ENCODE results near the gene TUB. TPM values are rescaled to one million over a fixed set of nuclear protein-coding genes. Genes with fewer than 3 reads are reported as not detected.

TUB gene
- total and polyA plus RNA-seq, 10 donors, result 0.17 to 3.2 (median 1.8) TPM

- 80 to 88% (median 85%) methylated on average over 4 of the region's 4 CpGs for WGBS, 5 donors
- peaks cover 0 to 1% (median 0%) of the 10 kb centered on the region in 6 donors for H3K4me1 ChIP-seq
- H3K4me3 ChIP-seq, result no peak overlapping the region
- H3K36me3 ChIP-seq, result no peaks in the 10 kb centered on the region
- peaks cover 0 to 54% (median 4%) of the 10 kb centered on the region in 7 donors for H3K27me3 ChIP-seq (replicated peaks in 1 of 7)
- H3K27ac ChIP-seq, result no peak overlapping the region
- H3K9me3 ChIP-seq, result no peaks in the 10 kb centered on the region
- peak; percentile 54 for DNase-seq
- intact Hi-C loops (cut with DNase I; ENCODE audit: low total_unique reads), result no loop called here
- TF ChIP-seq POLR2A (IDR thresholded peaks at IDR 0.05), result no peak
- TF ChIP-seq POLR2AphosphoS5 (IDR thresholded peaks at IDR 0.05), result no peak
- TF ChIP-seq CTCF (IDR thresholded peaks at IDR 0.05 in 8 of 11, conservative IDR thresholded peaks at IDR 0.05 in 3 of 11), result no peak
Measured at GRCh38 chr11:8087185-8087584, 6.2 kb downstream of the TUB start.

GRCh38 chr11:8087756-8088155, 6.7 kb downstream of the TUB start:
- Histone ChIP-seq H3K27ac (no peak overlapping the region), H3K4me1 (peaks cover 0 to 4% (median 0%) of the 10 kb centered on the region in 6 donors), H3K36me3 (no peaks in the 10 kb centered on the region), H3K4me3 (no peak overlapping the region), H3K27me3 (replicated peaks in 1 of 7) (peaks cover 0 to 48% (median 3%) of the 10 kb centered on the region in 7 donors), H3K9me3 (no peaks in the 10 kb centered on the region)
- DNase-seq, result peak; percentile 49
- WGBS, 5 donors, result 70 to 79% (median 78%) methylated on average over 2 to 3 of the region's 3 CpGs
- TF ChIP-seq POLR2A (IDR thresholded peaks at IDR 0.05) (no peak), POLR2AphosphoS5 (IDR thresholded peaks at IDR 0.05) (no peak), CTCF (IDR thresholded peaks at IDR 0.05 in 8 of 11, conservative IDR thresholded peaks at IDR 0.05 in 3 of 11) (no peak)
- intact Hi-C loops (cut with DNase I; ENCODE audit: low total_unique reads), result no loop called here

GRCh38 chr11:8089791-8090510, 8.9 kb downstream of the TUB start:
- TF ChIP-seq CTCF (IDR thresholded peaks at IDR 0.05 in 8 of 11, conservative IDR thresholded peaks at IDR 0.05 in 3 of 11), result no peak
- TF ChIP-seq POLR2AphosphoS5 (IDR thresholded peaks at IDR 0.05), result no peak
- no peak for TF ChIP-seq POLR2A (IDR thresholded peaks at IDR 0.05)
- WGBS, 5 donors, result 87 to 100% (median 92%) methylated on average over 1 to 17 of the region's 17 CpGs
- no peak overlapping the region for H3K27ac ChIP-seq
- intact Hi-C loops (cut with DNase I; ENCODE audit: low total_unique reads), result loop anchor here (10.0 kb wide), 1 partner anchor 55 kb away; no protein-coding TSS in a partner anchor
- H3K27me3 ChIP-seq (replicated peaks in 1 of 7), result peaks cover 0 to 29% (median 0%) of the 10 kb centered on the region in 7 donors
- no peaks in the 10 kb centered on the region for H3K36me3 ChIP-seq
- H3K4me3 ChIP-seq, result no peak overlapping the region
- H3K9me3 ChIP-seq, result no peaks in the 10 kb centered on the region
- DNase-seq, result peak; percentile 68
- H3K4me1 ChIP-seq, result peaks cover 0 to 6% (median 0%) of the 10 kb centered on the region in 6 donors

- H3K36me3 ChIP-seq, result no peaks in the 10 kb centered on the region
- TF ChIP-seq POLR2AphosphoS5 (IDR thresholded peaks at IDR 0.05) (no peak), CTCF (IDR thresholded peaks at IDR 0.05 in 8 of 11, conservative IDR thresholded peaks at IDR 0.05 in 3 of 11) (peak in 5 of 11 experiments; percentile 18 to 47 (median 32)), POLR2A (IDR thresholded peaks at IDR 0.05) (no peak)
- DNase-seq, result peak; percentile 24
- H3K4me1 ChIP-seq, result peaks cover 0 to 6% (median 0%) of the 10 kb centered on the region in 6 donors
- H3K9me3 ChIP-seq, result no peaks in the 10 kb centered on the region
- peaks cover 0 to 20% (median 0%) of the 10 kb centered on the region in 7 donors for H3K27me3 ChIP-seq (replicated peaks in 1 of 7)
- no peak overlapping the region for H3K4me3 ChIP-seq
- intact Hi-C loops (cut with DNase I; ENCODE audit: low total_unique reads), result loop anchor here (10.0 kb wide), 1 partner anchor 56 kb away; no protein-coding TSS in a partner anchor
- no peak overlapping the region for H3K27ac ChIP-seq
- 44 to 53% (median 48%) methylated on average over 5 of the region's 5 CpGs for WGBS, 5 donors
Measured at GRCh38 chr11:8090756-8091155, 9.7 kb downstream of the TUB start.

All from spleen (tissue), 11 donors.